HEK293 (cell line): Measurements from ENCODE around the gene MECR.

Experiments
- TCF7L2 ChIP-seq: IDR thresholded peaks from 2 replicates; pipeline ENCODE4 v1.6.1; 2011; ENCODE audit warnings: low read depth, mild to moderate bottlenecking, inconsistent platforms, low read length, moderate library complexity, borderline replicate concordance
- YY1 ChIP-seq: fragments of 450-650 bp; formaldehyde crosslinking; IDR thresholded peaks from 2 replicates; pipeline ENCODE4 v1.5.1; 2018; ENCODE audit warnings: missing biosample characterization, missing genetic modification characterization
- ZNF112 ChIP-seq: fragments of 450-650 bp; formaldehyde crosslinking; IDR thresholded peaks from 2 replicates; pipeline ENCODE4 v1.5.0; 2017; ENCODE audit warnings: missing biosample characterization, missing genetic modification characterization
- ZNF529 ChIP-seq: fragments of 450-650 bp; formaldehyde crosslinking; IDR thresholded peaks from 2 replicates; pipeline ENCODE4 v1.5.1; 2017; ENCODE audit warnings: missing genetic modification characterization, missing biosample characterization; ENCODE audit not compliant: insufficient replicate concordance
- ZNF580 ChIP-seq: fragments of 450-650 bp; formaldehyde crosslinking; IDR thresholded peaks from 2 replicates; pipeline ENCODE4 v1.5.1; 2016; ENCODE audit warnings: missing biosample characterization, missing genetic modification characterization
- ZNF629 ChIP-seq: fragments of 450-650 bp; formaldehyde crosslinking; IDR thresholded peaks from 2 replicates; pipeline ENCODE4 v1.5.1; 2017; ENCODE audit warnings: missing biosample characterization, missing genetic modification characterization
- ZNF791 ChIP-seq: fragments of 450-650 bp; formaldehyde crosslinking; IDR thresholded peaks from 2 replicates; pipeline ENCODE4 v1.5.1; 2016; ENCODE audit warnings: missing biosample characterization, missing genetic modification characterization
- TF ChIP-seq, protein P1 (sequence below): fragments of 450-650 bp; formaldehyde crosslinking; IDR thresholded peaks from 2 replicates; pipeline ENCODE4 v1.5.1; 2016; ENCODE audit warnings: missing biosample characterization, missing genetic modification characterization
- TF ChIP-seq, protein P2 (sequence below): fragments of 450-650 bp; formaldehyde crosslinking; IDR thresholded peaks from 2 replicates; pipeline ENCODE4 v1.5.1; 2016; ENCODE audit warnings: missing biosample characterization, missing genetic modification characterization

- no peak for TF ChIP-seq ZNF629 (tag by site-specific recombination)
- TF ChIP-seq, protein P1, sequence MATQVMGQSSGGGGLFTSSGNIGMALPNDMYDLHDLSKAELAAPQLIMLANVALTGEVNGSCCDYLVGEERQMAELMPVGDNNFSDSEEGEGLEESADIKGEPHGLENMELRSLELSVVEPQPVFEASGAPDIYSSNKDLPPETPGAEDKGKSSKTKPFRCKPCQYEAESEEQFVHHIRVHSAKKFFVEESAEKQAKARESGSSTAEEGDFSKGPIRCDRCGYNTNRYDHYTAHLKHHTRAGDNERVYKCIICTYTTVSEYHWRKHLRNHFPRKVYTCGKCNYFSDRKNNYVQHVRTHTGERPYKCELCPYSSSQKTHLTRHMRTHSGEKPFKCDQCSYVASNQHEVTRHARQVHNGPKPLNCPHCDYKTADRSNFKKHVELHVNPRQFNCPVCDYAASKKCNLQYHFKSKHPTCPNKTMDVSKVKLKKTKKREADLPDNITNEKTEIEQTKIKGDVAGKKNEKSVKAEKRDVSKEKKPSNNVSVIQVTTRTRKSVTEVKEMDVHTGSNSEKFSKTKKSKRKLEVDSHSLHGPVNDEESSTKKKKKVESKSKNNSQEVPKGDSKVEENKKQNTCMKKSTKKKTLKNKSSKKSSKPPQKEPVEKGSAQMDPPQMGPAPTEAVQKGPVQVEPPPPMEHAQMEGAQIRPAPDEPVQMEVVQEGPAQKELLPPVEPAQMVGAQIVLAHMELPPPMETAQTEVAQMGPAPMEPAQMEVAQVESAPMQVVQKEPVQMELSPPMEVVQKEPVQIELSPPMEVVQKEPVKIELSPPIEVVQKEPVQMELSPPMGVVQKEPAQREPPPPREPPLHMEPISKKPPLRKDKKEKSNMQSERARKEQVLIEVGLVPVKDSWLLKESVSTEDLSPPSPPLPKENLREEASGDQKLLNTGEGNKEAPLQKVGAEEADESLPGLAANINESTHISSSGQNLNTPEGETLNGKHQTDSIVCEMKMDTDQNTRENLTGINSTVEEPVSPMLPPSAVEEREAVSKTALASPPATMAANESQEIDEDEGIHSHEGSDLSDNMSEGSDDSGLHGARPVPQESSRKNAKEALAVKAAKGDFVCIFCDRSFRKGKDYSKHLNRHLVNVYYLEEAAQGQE = no peak
- TF ChIP-seq ZNF580 = no peak
- TF ChIP-seq, protein P2, sequence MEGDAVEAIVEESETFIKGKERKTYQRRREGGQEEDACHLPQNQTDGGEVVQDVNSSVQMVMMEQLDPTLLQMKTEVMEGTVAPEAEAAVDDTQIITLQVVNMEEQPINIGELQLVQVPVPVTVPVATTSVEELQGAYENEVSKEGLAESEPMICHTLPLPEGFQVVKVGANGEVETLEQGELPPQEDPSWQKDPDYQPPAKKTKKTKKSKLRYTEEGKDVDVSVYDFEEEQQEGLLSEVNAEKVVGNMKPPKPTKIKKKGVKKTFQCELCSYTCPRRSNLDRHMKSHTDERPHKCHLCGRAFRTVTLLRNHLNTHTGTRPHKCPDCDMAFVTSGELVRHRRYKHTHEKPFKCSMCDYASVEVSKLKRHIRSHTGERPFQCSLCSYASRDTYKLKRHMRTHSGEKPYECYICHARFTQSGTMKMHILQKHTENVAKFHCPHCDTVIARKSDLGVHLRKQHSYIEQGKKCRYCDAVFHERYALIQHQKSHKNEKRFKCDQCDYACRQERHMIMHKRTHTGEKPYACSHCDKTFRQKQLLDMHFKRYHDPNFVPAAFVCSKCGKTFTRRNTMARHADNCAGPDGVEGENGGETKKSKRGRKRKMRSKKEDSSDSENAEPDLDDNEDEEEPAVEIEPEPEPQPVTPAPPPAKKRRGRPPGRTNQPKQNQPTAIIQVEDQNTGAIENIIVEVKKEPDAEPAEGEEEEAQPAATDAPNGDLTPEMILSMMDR (tag by site-specific recombination) = no peak
- no peak for TF ChIP-seq YY1 (tag by site-specific recombination)
- TF ChIP-seq TCF7L2 = no peak
- no peak for TF ChIP-seq ZNF791
- no peak for TF ChIP-seq ZNF529
- no peak for TF ChIP-seq ZNF112
Observed at GRCh38 chr1:29227511-29227910, 3.2 kb downstream of the MECR start.
